ENCODE measurements around the gene MAP2K5.

The MAP2K5 gene

GRCh38 chr15:67548862-67549651 is 6.6 kb downstream of the MAP2K5 start (continued):
- TF ChIP-seq KLF16 (tag by site-specific recombination; IDR thresholded peaks at IDR 0.05), result no peak
- TF ChIP-seq ZNF658 (tag by site-specific recombination; IDR thresholded peaks at IDR 0.05), result no peak
- peak; percentile 29; the same call in 1 of the 2 replicates for TF ChIP-seq ZXDB (tag by site-specific recombination; IDR thresholded peaks at IDR 0.05)
- no peak for TF ChIP-seq ZNF626 (tag by site-specific recombination; IDR thresholded peaks at IDR 0.05)
- TF ChIP-seq ZNF776 (tag by site-specific recombination; IDR thresholded peaks at IDR 0.05; ENCODE audit: borderline replicate concordance), result no peak
- no peak for TF ChIP-seq ZNF621 (tag by site-specific recombination; IDR thresholded peaks at IDR 0.05)
- TF ChIP-seq ZSCAN5A (tag by site-specific recombination; IDR thresholded peaks at IDR 0.05), result no peak
- no peak for TF ChIP-seq HOXA7 (CRISPR knock-in tag; IDR thresholded peaks at IDR 0.05; ENCODE audit: borderline replicate concordance)
- no peak for TF ChIP-seq ZBTB49 (tag by site-specific recombination; IDR thresholded peaks at IDR 0.05; ENCODE audit: low read depth)
- no peak for TF ChIP-seq ZNF266 (tag by site-specific recombination; IDR thresholded peaks at IDR 0.05; ENCODE audit: low read depth)
- no peak for TF ChIP-seq ZNF366 (tag by site-specific recombination; conservative IDR thresholded peaks at IDR 0.05)
- TF ChIP-seq GLIS2 (tag by site-specific recombination; IDR thresholded peaks at IDR 0.05), result no peak
- no peak for TF ChIP-seq ZNF404 (tag by site-specific recombination; IDR thresholded peaks at IDR 0.05)
- TF ChIP-seq ZNF132 (tag by site-specific recombination; IDR thresholded peaks at IDR 0.05; ENCODE audit: borderline replicate concordance), result no peak
- no peak for TF ChIP-seq ZNF785 (tag by site-specific recombination; IDR thresholded peaks at IDR 0.05)
- TF ChIP-seq ZNF155 (tag by site-specific recombination; IDR thresholded peaks at IDR 0.05), result no peak
- no peak for TF ChIP-seq ATF2 (tag by site-specific recombination; IDR thresholded peaks at IDR 0.05; ENCODE audit: low read depth)
- TF ChIP-seq SP3 (tag by site-specific recombination; IDR thresholded peaks at IDR 0.05), result no peak
- TF ChIP-seq RBAK (tag by site-specific recombination; IDR thresholded peaks at IDR 0.05), result no peak
- TF ChIP-seq ZBTB17 (tag by site-specific recombination; IDR thresholded peaks at IDR 0.05), result peak; percentile 82
- TF ChIP-seq ZNF449 (tag by site-specific recombination; IDR thresholded peaks at IDR 0.05), result no peak
- TF ChIP-seq ZNF610 (tag by site-specific recombination; IDR thresholded peaks at IDR 0.05; ENCODE audit: borderline replicate concordance), result peak; percentile 94
- TF ChIP-seq WT1 (tag by site-specific recombination; IDR thresholded peaks at IDR 0.05), result peak; percentile 3; the same call in 1 of the 2 replicates
- TF ChIP-seq ZNF2 (tag by site-specific recombination; IDR thresholded peaks at IDR 0.05), result 0 out of 2 replicates have a peak, but pooled peaks have one; percentile 19
- TF ChIP-seq AEBP2 (tag by site-specific recombination; IDR thresholded peaks at IDR 0.05; ENCODE audit: borderline replicate concordance), result no peak
- TF ChIP-seq ZNF555 (tag by site-specific recombination; conservative IDR thresholded peaks at IDR 0.05), result no peak
- TF ChIP-seq OVOL3 (tag by site-specific recombination; IDR thresholded peaks at IDR 0.05), result no peak
